GM15510 (cell line): ENCODE measurements around the gene PRR16.

Experiments used
- POLR2A ChIP-seq: IDR thresholded peaks from 3 replicates; pipeline ENCODE4 v1.6.1; 2011; ENCODE audit warnings: borderline replicate concordance; ENCODE audit not compliant: insufficient read length; ENCODE audit errors: extremely low read depth

The PRR16 gene

DNA sequence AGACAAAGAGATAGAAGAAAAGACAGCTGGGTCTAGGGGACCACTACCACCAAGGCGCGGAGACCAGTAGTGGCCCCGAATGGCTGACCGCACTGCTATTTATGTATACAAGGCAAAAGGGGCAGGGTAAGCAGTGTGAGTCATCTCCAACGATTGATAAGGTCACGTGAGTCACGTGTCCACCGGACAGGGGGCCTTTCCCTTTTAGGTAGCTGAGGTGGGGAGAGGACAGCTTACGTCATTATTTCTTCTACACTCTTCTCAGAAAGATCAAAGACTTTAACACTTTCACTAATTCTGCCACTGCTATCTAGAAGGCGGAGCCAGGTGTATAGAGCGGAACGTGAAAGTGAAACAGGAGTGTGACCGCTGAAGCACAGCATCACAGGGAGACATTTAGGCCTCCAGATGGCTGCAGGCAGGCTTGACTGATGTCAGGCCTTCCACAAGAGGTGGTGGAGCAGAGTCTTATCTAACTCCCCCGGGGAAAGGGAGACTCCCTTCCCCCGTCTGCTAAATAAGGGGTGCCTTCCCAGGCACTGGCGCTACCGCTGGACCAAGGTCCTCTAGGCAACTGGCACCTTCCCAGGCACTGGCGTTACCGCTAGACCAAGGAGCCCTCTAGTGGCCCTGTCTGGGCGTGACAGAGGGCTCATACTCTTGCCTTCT is 6.1 kb upstream of the PRR16 start:
- no peak for TF ChIP-seq POLR2A

DNA sequence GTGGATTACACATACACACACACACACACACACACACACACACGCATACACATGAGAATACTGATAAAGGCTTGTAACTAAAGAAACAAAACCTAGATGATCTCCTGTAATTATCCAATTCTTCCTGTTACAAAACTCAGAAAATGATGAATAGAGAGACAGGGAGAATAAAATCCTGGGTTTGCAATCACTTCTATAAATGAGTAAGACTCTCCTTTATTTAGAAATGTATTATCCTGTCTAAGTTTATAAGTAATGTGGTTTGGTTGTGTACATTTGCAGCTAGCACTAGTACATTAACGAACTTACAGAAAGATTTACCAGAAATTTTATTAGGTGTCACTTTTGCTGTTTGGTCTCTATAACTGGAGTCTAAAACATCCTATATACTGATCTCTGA is 2.8 kb upstream of the PRR16 start:
- no peak for TF ChIP-seq POLR2A

DNA sequence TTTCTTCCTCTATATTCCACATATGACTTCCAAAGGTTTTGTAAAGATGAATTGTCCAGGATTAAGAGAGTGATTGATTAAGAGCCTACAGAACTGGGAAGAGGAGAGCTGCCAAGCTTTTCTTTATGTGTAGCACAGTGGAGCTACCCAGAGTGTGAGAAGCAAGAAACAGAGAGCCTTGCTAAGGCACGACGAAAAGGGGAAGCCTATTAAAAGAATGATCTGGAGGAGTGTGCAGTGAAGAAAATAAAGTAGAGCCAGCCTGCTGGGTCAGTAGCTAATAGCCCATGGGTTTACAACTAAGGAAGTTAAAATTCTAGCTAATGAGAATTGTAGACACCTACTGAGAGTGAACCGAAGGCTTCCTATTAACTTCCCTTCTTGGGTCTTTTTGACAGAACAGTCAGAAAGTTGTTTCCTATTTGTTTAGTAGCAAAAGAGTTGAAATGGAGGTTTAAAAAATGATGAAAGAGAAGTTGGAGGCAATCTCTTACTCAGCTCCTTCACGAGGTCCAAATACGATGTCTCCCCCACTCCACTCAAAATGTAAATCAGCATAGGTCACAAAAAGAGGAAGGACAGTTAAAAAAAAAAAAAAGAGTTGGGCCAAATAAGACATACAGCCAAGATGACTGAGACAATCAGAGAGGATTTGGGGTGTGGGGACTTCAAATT is 957 bp upstream of the PRR16 start:
- no peak for TF ChIP-seq POLR2A

DNA sequence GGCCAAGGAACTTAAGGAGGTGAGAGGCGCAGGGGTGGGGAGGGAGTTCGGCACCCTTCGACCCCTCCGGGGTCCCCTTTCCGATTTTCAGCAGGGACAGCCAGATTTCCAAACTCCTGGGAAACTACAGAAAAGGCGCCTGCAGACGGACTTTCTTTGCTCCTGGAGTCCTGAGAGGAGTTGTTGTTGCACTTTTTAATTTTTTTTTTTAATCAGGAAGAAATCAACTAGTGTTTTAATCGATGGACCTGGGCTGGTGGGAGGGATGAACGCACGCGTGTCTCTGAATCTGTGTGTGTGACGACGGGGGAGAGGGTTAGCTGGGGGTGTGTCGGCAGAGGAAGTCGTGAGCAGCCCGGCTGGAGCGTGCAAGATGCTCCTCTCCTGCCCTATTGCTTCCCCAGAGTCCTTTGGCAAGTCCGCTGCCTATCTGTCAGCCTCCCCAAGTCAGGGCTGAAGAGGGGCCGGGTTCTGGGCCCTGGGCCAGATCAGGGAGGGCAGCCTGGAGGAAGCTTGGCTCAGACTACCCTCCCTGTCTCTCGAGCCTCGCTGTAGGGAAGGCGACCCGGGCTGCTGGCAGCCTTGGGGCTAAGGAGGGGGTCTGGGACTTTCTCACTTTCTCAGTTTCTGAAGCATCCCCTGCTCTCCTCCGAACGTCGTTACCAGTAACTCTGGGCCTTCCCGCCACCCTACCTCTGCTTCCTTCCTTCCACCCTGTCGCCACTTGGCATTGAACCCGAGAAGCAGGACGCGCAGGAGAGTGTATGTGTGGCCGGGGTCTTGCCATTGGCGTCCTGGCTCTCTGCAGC is 731 bp downstream of the PRR16 start:
- TF ChIP-seq POLR2A = no peak

DNA sequence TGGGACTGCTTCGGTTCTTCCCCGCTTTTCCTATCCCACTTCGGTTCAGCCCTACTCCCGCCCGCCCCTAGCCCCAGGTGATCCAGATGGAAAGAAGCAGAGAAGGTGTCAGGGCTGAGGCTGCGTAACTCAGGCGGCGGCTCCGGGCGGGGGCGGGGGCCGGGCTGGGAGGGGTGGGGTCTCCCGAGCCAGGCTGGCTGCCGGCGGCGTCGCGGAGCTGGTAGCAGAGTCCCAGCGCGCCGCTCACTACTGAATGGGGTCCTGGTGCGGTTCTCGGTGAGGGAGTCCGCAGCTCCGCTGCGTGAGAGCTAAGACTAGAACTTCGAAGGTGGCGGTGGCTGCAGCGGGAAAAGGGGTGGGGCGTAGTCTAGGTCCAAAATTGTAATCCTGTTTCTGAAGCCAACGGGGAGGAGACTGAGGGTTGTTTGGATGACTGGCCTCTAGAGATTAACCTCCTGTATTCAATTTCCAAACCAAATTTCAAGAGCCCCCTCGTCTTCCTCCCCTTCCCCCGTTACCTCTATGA is 1.4 kb downstream of the PRR16 start:
- no peak for TF ChIP-seq POLR2A

DNA sequence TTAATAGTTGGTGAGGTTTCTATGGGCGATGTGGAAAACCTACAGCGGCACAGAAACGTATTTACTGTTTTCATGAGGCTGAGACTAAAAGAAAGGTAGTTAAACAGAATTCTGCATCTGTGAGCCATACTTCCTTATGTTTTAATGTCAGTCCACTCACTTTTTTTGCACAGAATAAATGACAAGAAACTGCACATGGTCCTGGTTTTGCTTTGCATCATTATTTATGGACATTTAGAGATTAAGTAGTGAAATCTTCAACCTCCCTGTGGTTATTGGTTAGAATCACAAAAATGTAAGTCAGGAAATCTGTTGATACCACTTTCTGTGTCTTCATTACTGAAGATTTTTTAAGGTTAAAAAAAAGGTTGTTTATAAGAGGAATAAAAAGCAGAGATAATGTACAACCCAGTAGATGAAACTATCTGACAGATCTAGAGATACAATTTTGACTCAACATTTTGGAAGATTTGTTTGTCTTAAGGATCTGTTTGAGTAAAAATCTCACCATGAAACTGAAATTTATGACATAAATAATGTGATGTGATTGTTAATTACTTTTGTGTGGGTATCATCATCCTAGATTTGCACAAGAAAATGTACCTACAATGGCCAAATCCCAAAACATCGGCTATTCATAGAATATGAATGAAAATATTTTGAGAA is 2.4 kb downstream of the PRR16 start:
- TF ChIP-seq POLR2A = no peak

DNA sequence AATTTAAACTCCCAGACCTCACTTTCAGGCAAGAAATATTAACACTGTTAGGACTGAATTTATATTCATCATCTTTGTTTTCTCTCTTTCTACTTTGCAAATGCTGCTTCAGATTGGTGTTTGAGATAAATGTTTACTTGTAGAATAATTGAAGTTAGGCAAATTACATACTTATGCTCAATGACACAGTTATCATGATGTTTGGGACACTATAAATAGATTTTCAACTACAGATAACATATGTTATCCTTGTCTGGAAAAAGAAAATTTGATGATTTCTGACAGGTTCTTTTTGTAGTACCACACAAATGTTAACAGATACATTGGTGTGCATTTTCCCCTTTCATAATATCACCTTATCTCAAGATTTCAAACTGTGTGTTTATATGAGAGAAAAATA is 7.9 kb downstream of the PRR16 start:
- TF ChIP-seq POLR2A = no peak

DNA sequence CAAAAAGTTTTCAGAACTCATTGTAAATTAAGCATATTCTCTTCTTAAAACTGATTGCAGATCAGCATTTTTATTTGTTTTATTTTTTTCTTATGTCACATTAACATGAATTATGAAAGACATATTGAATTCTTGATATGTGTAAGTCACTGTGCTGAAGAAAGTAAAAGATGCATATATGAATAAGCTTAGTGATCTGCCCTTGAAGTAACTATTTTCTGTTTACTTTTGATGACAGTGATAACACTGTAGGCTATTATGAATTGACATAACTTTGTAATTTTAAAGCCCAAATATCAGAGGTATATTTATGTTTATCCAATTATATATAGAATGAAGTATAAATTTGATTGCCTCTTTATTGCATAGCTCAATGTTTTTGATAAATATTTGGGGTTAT is 8.8 kb downstream of the PRR16 start:
- no peak for TF ChIP-seq POLR2A

DNA sequence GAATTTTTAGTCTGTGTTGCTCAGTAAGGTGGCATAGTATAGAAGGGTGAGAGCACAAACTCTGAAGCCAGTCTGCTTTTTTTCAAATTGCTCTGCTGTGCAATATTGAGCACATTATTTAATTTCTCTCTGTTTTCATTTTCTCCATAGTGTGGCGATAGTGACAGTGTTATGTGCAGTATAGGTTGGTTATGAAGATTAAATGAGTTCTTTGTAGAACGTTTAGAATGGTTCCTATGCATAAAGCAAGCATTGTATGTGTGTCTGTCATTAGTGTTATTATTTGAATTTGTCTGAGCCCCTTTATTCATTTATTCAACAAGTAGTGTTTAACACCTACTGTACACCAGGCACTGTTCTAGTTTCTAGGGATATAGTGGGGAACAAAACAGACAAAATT is 9.2 kb downstream of the PRR16 start:
- TF ChIP-seq POLR2A = no peak

DNA sequence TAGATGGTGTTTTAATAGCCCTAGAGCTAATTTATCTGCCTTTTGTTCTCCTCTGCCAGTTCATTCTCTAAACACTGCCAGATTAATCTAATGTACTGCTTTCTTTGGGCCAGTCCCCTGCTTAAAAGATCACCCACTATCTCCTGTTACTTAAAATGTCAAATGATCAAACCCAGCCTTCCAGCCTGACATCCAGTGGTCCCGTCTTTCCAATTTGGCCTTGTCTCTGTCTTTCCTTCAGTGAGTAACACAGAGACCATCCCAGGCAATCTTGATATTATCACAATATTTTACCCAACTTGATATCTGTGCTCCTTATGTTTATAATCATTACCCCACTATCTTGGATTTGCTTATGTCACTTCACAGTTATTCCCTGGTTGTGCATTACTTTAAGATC is 12.0 kb downstream of the PRR16 start:
- TF ChIP-seq POLR2A = no peak

DNA sequence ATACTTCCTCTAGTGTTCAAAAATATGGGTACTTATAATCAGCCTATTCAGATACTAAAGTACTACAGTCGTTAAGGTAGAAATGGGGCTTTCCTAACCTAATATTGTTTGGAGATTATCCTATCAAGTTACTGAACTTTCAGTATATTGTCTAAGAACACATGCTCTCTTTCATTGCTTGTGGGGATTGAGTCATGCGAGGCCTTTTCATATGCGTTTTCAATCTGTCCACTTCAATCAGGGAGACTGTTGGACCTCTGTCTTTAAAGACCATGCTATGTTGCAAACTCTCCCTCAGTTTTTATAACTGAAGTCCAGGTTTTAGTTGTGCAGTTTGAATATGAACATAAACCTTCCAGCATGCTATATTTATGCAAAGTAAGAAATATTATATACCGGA is 15.0 kb downstream of the PRR16 start:
- TF ChIP-seq POLR2A = no peak

DNA sequence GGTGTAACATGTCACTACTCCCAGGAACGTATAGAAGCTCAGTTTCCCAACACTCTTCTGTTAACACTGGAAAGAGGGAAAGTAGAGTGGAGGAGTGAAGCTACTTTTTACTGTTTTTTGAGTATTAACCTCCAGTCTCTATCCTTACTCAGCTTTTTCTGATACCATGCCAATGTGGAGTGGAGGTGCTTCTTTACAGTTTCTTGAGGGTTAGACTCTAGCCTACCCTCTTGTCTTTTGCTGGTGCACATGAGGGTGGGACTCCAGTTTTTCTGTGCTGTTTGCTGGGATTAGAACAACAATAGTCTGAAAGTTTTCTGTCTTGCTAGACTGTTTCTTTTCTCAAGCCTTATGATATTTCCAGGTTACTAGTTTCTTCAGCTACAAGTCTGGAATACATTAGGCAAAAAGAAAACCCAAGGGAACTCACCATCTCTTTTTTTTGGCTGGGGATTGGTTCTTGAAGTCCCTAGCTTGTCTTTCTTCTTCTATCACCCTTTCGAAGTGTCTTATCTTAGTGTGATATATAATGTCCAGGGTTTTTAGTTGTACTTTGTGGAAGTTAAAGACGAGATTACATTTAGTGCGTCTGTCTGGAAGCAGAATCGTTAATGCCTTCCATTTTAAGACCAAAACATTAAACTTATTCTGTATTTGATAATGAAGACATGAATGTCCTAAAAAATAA is 35.9 kb downstream of the PRR16 start:
- TF ChIP-seq POLR2A = no peak

DNA sequence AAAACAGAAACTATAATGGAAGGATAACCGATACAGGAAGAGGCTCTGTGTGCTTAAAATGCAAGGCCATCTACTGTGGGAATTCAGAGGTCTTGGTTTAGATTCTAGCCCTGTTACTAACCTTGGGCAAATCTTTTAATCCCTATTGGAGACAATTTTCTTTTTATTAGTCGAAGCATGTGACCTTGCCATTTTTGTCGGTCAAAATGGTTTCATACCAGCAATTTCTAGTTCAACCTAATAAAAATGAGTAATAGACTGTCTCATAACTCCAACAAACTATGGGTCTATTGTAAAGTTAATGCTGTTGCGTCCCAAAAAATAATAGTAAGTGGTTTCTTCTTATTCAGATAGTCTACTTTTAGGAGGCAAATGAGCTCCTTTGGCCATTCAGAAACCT is 38.4 kb downstream of the PRR16 start:
- no peak for TF ChIP-seq POLR2A

DNA sequence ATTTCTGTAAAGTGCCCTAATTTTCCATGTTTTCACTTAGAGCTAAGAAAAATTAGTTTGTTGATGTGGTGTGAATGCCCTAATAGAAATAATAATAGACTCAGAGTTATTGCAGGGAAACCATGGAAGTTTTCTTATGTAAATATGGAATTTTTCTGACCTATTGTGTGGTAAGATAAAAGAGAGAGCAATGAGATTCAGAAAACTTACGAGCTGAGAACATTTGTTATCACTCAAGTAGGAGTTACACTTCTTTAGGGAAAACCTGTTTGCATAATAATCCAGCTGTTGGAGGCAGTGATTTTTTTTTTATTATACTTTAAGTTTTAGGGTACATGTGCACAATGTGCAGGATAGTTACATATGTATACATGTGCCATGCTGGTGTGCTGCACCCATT is 39.2 kb downstream of the PRR16 start:
- TF ChIP-seq POLR2A = no peak
